HEK293 (cell line): Measurements from ENCODE around the gene SLC47A2.

Source experiments
- ZNF157 ChIP-seq: fragments of 450-650 bp; formaldehyde crosslinking; IDR thresholded peaks from 2 replicates; pipeline ENCODE4 v1.5.1; 2016; ENCODE audit warnings: missing biosample characterization, missing genetic modification characterization
- ZNF777 ChIP-seq: fragments of 450-650 bp; formaldehyde crosslinking; IDR thresholded peaks from 2 replicates; pipeline ENCODE4 v1.5.1; 2017; ENCODE audit warnings: missing biosample characterization, missing genetic modification characterization, borderline replicate concordance

GRCh38 chr17:19661121-19661520 is 55.3 kb downstream of the SLC47A2 start:
- TF ChIP-seq ZNF157 (no peak), ZNF777 (tag by site-specific recombination) (no peak)
